ENCODE data around the gene DBT.
"Not testable (repeated sequence)": the region's sequence is repeated elsewhere in the genome, so short reads cannot be mapped to it uniquely, and the experiment has no call there.

Gene DBT

DNA sequence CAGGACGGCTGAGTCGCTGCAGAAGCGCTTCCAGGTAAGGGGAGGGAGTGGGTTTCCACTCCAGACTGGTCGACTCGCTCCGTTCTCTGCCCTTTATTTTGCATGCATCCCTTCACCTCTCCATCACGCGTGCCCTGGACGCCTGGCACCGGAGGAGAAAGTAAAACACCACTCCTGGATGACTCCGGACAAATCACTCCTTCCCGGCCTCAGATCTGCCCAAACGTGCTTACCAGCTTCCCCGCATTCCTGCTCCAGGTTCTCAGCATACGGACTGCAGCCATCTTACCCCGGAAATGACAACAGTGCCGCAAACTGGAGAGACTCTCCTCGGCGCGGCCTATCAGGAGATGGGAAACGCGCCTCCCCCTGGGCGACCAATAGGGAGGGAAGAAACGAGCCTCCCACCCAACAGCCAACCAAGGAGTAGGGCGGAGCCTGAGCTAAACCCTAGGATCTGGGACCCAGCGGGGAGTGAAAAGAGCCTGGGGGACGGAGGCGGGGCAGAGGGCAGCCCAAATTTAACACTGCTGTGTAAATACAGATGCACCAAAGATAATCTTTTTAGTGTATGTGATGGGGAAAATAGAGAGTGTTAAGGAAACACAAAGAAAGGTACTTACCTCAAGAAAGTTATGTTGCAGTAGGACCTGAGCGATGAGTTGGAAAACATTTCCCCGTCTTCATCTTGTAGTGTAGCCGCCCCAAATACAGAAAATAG, at the start of gene DBT:
DBT (minus strand) TSS at position 298 of the 721 bp plus-strand sequence; CDS start at position 284, 14 bp downstream.
- peak; percentile 96 for DNase-seq

GRCh38 chr1:100298512-100298911, 48.9 kb upstream of the DBT start:
- DNase-seq: no peak

DNA sequence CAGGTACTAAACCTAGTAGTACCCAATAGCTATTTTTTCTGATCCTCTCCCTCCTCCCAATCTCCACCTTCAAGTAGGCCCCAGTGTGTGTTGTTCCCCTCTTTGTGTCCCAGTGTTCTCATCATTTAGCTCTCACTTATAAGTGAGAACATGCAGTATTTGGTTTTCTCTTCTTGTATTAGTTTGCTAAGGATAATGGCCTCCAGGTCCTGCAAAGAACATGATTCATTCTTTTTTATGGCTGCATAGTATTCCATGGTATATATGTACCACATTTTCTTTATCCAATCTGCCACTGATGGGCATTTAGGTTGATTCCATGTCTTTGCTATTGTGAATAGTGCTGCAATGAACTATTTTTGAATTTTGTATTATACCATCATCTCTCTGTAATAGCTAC, 47.4 kb upstream of the DBT start:
- DNase-seq: not testable (repeated sequence)

GRCh38 chr1:100296140-100296539, 46.5 kb upstream of the DBT start:
- DNase-seq: no peak

- peak; percentile 9 for DNase-seq
Observed at GRCh38 chr1:100292711-100293110, 43.1 kb upstream of the DBT start.

GRCh38 chr1:100290291-100290690, 40.7 kb upstream of the DBT start:
- no peak for DNase-seq

DNA sequence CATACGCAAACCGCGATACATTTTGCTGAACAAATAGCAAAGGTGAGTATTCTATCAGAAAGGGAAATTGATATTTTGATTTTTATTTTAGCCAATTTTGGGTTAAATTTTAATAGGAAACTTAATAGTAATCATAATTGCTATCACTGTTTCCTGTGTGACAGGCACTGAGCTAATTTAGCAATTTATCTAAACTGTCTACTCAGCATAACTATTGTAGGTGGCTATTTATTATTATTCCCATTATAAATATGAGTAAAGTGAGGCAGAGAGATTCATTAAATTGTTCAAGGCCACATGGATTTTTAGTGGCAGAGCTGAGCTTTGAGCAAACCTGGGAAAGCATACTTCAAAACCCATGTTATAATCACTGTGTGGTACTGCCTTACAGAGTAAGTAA, 37.5 kb upstream of the DBT start:
- DNase-seq: no peak

GRCh38 chr1:100284591-100284990, 35.0 kb upstream of the DBT start:
- DNase-seq: no peak

GRCh38 chr1:100279954-100280682, 30.5 kb upstream of the DBT start:
- DNase-seq: no peak

GRCh38 chr1:100279358-100279923, 29.8 kb upstream of the DBT start:
- no peak for DNase-seq

DNA sequence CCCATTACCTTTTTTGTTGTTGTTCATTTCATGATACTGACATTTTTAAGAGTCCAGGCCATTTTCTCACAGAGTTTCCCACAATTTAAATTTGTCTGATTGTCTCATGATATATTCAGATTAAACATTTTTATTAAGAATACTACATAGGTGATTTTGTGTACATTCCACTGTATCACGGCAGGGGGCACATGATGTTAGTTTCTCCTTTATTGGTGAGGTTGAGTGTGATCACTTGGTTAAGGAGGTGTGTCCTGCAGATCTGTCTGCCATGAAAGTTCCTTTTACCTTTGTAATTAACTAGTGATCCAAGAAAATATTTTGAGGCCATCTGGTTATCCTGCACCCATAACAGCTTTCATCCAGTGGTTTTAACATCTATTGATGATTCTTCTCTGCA, 28.2 kb upstream of the DBT start:
- DNase-seq: no peak

DNA sequence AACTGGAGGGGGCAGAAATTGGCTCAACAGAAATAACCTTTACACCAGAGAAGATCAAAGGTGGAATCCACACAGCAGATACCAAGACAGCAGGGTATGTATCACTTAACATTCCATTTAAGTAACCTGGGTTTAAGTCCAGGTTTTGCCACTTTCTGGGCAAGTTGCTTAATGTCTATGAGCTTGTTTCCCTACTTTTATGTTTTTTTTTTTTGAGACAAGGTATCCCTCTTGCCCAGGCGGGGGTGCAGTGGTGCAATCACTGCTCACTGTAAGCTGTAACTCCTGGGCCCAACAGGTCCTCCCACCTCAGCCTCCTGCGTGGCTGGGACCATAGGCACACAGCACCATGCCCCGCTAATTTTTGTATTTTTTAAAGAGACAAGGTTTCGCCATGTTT, 18.6 kb upstream of the DBT start:
- DNase-seq: no peak

DNA sequence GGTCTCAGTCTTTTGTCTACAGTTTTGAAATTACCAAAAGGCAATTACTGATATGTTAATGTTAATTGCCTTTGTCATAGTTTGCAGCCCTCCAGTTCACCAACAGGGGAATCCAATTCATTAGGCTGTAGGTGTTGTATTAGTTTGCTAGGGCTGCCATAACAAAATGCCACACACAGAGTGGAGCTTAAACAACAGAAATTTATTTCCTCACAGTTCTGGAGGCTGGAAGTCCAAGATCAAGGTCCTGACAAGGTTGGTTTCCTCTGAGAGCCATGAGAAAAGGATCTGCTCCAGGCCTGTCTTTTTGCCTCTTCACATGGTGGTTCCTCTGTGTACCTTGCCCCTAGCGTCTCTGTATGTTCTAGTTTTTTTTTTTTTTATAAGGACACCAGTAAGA, 17.6 kb upstream of the DBT start:
- DNase-seq: no peak

GRCh38 chr1:100266741-100267140, 17.1 kb upstream of the DBT start:
- DNase-seq: peak; percentile 11

- peak; percentile 96 for DNase-seq
Observed at GRCh38 chr1:100265931-100266740, 16.5 kb upstream of the DBT start, which contains the start of gene RTCA. Gene RTCA (plus strand): TSS chr1:100266216. CDS start chr1:100266376, 160 bp downstream.

DNA sequence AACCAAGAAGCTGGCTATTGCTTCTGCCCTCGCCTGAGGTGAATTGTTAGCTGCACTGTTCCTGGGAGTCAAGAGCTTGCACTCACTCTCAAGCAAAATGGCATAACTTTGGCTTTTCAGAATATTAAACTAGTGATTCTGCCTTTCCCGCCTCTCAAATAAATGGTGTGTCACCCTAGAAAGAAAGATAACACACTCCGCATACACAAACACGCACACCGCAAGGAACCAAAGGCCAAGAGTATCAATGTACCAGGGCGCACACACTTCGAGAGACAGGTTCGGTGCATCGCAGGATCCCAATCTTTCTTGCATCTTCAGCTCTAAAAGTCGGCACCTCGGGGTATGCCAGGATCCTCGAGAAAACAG, 15.9 kb upstream of the DBT start:
- no peak for DNase-seq

DNA sequence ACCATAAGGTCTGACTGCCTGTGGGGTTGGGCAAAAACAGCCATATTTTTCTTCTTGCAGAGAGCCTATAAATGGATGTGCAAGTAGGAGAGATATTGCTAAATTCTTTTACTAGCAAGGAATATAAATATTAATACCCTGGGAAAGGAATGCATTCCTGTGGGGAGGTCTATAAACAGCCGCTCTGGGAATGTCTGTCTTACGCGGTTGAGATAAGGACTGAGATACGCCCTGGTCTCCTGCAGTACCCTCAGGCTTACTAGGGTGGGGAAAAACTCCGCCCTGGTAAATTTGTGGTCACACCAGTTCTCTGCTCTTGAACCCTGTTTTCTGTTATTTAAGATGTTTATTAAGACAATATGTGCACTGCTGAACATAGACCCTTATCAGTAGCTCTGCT, 14.4 kb upstream of the DBT start:
- DNase-seq: not testable (repeated sequence)

DNA sequence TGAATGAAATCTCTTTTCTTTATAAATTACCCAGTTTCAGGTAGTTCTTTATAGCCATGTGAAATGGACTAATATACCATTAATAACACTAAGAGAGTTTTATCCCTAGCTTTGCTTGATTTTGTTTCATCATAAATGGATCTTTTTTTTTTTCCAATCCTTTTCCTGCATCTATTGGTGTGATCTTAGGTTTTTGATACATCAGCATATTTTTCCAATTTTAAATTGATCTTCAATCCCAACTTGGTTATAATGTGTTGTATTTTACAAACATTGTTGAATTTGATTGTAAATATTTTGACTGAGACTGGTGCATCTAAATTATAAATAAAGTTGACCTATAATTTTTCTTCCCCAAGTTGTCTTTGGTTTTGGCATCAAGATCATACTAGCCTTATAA, 12.1 kb upstream of the DBT start:
- no peak for DNase-seq

DNA sequence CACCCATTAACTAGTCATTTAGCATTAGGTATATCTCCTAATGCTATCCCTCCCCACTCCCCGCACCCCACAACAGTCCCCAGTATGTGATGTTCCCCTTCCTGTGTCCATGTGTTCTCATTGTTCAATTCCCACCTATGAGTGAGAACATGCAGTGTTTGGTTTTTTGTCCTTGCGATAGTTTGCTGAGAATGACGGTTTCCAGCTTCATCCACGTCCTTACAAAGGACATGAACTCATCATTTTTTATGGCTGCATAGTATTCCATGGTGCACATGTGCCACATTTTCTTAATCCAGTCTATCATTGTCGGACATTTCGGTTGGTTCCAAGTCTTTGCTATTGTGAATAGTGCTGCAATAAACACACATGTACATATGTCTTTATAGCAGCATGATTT, 8.8 kb upstream of the DBT start:
- DNase-seq: not testable (repeated sequence)

GRCh38 chr1:100256273-100256672, 6.6 kb upstream of the DBT start:
- DNase-seq: not testable (repeated sequence)

DNA sequence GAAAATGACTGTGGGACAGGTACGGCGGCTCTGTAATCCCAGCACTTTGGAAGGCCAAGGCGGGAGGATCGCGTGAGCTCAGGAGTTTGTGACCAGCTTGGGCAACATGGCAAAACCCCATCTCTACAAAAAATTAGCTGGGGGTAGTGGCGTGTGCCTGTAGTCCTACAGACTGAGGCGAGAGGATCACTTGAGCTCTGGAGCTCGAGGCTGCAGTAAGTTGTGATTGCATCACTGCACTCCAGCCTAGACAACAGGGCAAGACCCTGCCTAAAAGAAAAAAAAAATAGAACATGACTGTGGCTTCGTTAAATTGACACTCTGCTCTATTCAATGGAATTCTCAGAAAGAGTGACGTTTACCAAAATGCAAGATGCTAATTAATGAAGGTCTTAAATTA, 3.9 kb upstream of the DBT start:
- DNase-seq: no peak

DNA sequence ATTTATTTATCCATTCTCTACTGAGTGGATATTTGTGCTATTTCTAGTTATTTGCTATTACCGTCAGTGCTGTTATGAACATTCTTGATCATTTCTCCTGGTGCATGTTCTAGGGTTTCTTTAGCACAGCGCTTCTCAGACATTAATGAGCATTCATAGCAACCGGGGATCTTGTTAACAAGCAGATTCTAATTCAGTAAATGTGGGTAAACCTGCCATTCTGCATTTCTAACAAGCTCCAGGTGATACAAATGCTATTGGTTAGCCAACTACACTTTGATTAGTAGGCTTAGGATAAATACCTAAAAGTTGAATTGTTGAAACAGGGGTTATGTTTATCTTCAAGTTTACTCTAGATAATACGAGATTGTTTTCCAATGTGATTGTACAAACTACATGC, 3.3 kb upstream of the DBT start:
- DNase-seq: no peak

- DNase-seq: no peak
Observed at GRCh38 chr1:100250807-100251206, 1.2 kb upstream of the DBT start.

Data from EL (cell line).